ENCODE measurements around the gene CRP. TPM values are rescaled to one million over a fixed set of nuclear protein-coding genes. Genes with fewer than 3 reads are reported as not detected.

CRP gene, protein sequence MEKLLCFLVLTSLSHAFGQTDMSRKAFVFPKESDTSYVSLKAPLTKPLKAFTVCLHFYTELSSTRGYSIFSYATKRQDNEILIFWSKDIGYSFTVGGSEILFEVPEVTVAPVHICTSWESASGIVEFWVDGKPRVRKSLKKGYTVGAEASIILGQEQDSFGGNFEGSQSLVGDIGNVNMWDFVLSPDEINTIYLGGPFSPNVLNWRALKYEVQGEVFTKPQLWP
- total RNA-seq (not detected), polyA plus RNA-seq (not detected), total RNA-seq (not detected)

DNA sequence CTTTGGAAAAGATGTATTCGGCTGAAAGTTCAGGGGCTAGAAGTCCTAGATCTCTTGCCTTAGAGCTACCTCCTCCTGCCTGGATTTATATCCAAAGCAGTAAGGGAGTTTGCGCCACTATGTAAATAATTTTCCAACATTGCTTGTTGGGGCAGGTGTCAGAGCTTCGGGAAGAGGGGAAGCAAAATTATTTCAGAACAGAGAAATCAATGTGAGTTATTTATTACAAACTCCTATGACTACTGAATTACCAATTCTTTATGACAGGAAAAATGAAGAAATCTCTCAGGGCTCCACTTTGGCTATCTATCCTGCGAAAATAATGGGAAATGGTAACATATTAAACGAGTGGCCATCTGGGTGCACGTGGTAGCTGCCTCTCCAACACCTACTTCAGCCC, at the start of gene CRP:
TSS of gene CRP (minus strand) at position 61 of the 400 bp plus-strand sequence. CDS start 104 bp downstream, outside the sequence.
- H3K9me3 Mint-ChIP-seq, result peaks cover 6 to 25% (median 15%) of the 10 kb centered on the region in 11 donors
- no peak within 1 kb of the TSS for H3K4me3 Mint-ChIP-seq
- intact Hi-C loops (cut with micrococcal nuclease), result no loop called here
- POLR2A ChIA-PET, result no interaction called here
- Histone ChIP-seq H3K4me3 (ENCODE audit: low read length) (no peak within 1 kb of the TSS), H3K27ac (ENCODE audit: low read depth, low read length) (no peak within 1 kb of the TSS), H3K27me3 (ENCODE audit: control insufficient read depth in 2 of 2, insufficient read depth in 2 of 2, low read length in 2 of 2) (no peaks in the 10 kb centered on the region), H3K9me3 (ENCODE audit: control insufficient read depth in 2 of 3, low read length in 3 of 3) (peaks cover 0 to 4% (median 0%) of the 10 kb centered on the region in 3 experiments), H3K4me1 (ENCODE audit: control insufficient read depth in 2 of 2, insufficient read depth in 2 of 2, low read length in 2 of 2) (no peaks in the 10 kb centered on the region), H3K36me3 (ENCODE audit: control insufficient read depth in 2 of 3, insufficient read depth in 3 of 3, low read length in 3 of 3) (no peaks in the 10 kb centered on the region)
- peaks cover 0 to 44% (median 24%) of the 10 kb centered on the region in 5 donors for H3K27me3 Mint-ChIP-seq
- H3K36me3 Mint-ChIP-seq, result peaks cover 0 to 2% (median 0%) of the 10 kb centered on the region in 5 donors
- CTCF ChIA-PET, result no interaction called here
- no peak within 1 kb of the TSS for H3K27ac Mint-ChIP-seq
- DNase-seq, result no peak
- no peak for ATAC-seq
- no peaks in the 10 kb centered on the region for H3K4me1 Mint-ChIP-seq

DNA sequence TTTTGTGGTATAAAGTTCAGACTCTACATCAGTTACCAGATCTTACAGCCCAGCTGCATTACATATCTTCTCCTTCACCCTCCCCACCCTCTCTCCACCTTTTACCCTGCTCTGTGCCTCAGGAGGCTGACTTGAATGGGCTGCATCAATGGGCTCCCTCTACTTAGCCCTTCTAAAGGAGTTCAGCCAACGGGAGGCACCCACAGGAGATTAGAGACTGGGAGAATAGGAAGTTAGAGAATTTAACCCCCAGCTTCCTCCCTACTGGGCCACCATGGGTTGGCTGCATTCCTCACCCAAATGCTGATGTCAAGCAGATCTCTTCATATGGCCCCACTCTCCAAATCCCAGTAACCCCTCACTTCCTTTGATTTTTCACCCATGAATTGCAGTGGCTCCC, 49.3 kb upstream of the CRP start:
- Histone ChIP-seq H3K9me3 (ENCODE audit: control insufficient read depth in 2 of 3, low read length in 3 of 3) (no peaks in the 10 kb centered on the region), H3K27me3 (ENCODE audit: control insufficient read depth in 2 of 2, insufficient read depth in 2 of 2, low read length in 2 of 2) (no peaks in the 10 kb centered on the region), H3K36me3 (ENCODE audit: control insufficient read depth in 2 of 3, insufficient read depth in 3 of 3, low read length in 3 of 3) (no peaks in the 10 kb centered on the region), H3K4me3 (ENCODE audit: low read length) (no peak overlapping the region), H3K4me1 (ENCODE audit: control insufficient read depth in 2 of 2, insufficient read depth in 2 of 2, low read length in 2 of 2) (no peaks in the 10 kb centered on the region), H3K27ac (ENCODE audit: low read depth, low read length) (no peak overlapping the region)
- Mint-ChIP-seq H3K27me3 (peaks cover 0 to 28% (median 14%) of the 10 kb centered on the region in 5 donors), H3K9me3 (peaks cover 0 to 3% (median 0%) of the 10 kb centered on the region in 11 donors), H3K27ac (no peak overlapping the region), H3K4me3 (no peak overlapping the region), H3K4me1 (no peaks in the 10 kb centered on the region), H3K36me3 (no peaks in the 10 kb centered on the region)
- ChIA-PET POLR2A (no interaction called here), CTCF (interaction anchor here (0.6 kb wide), 1 partner anchor 34 kb away, joined by 3 read pairs; no protein-coding TSS in a partner anchor)
- intact Hi-C loops (cut with micrococcal nuclease), result no loop called here
- ATAC-seq (no peak), DNase-seq (no peak)

DNA sequence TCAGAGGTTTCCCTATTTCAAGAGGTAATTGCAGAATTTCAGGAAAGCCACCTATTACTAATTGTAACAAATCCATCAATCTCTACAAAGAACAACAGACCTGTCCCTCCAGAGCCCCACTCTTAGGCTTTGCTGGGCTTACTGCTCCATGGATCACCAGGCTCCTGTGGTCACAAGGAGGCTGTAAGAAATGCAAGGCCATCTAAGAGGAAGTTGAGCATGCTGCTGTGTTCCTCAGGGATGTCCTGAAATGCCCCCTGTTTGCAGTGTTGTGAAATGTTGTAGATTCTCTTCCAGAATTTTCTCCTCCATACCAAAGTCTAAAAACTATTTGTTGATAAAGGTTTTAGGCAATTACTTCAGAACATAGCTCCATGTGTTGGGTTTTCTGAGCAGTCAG, 42.0 kb upstream of the CRP start:
- no peaks in the 10 kb centered on the region for H3K36me3 Mint-ChIP-seq
- Histone ChIP-seq H3K36me3 (ENCODE audit: control insufficient read depth in 2 of 3, insufficient read depth in 3 of 3, low read length in 3 of 3) (no peaks in the 10 kb centered on the region), H3K4me1 (ENCODE audit: control insufficient read depth in 2 of 2, insufficient read depth in 2 of 2, low read length in 2 of 2) (no peaks in the 10 kb centered on the region), H3K27me3 (ENCODE audit: control insufficient read depth in 2 of 2, insufficient read depth in 2 of 2, low read length in 2 of 2) (no peaks in the 10 kb centered on the region), H3K27ac (ENCODE audit: low read depth, low read length) (no peak overlapping the region), H3K4me3 (ENCODE audit: low read length) (no peak overlapping the region), H3K9me3 (ENCODE audit: control insufficient read depth in 2 of 3, low read length in 3 of 3) (no peaks in the 10 kb centered on the region)
- DNase-seq (no peak), ATAC-seq (no peak)
- POLR2A ChIA-PET, result no interaction called here
- intact Hi-C loops (cut with micrococcal nuclease), result no loop called here
- H3K9me3 Mint-ChIP-seq, result peaks cover 0 to 3% (median 0%) of the 10 kb centered on the region in 11 donors
- peaks cover 0 to 2% (median 0%) of the 10 kb centered on the region in 7 donors for H3K4me1 Mint-ChIP-seq
- CTCF ChIA-PET, result no interaction called here
- peaks cover 0 to 10% (median 4%) of the 10 kb centered on the region in 5 donors for H3K27me3 Mint-ChIP-seq
- no peak overlapping the region for H3K27ac Mint-ChIP-seq
- no peak overlapping the region for H3K4me3 Mint-ChIP-seq

DNA sequence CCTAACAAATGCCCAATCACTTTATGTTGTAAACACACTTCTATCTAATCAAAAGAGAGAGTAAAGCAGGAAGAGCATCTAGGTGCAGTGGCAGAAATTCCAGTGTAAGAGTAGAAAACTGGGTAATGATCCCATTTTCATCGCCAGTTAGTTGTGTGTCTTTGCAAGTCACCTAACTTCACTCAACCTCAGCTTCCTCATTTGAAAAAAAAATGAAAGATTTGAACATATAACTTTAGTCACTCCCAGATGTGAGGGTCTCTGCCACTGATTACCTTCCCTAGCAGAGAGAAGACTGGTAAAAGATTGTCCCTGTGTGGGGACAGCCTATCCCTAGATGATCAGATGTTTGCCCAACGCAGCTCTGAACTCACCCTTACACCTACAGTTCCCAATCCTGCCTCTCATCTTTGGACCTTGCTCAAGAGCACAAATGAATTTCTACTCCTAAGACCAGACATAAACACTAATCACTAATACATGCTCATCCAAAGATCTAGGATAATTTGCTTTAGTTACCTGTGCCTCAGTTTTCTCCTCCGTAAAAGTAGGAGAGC, 41.1 kb upstream of the CRP start:
- H3K27ac ChIP-seq (ENCODE audit: low read depth, low read length), result no peak overlapping the region
- no peaks in the 10 kb centered on the region for H3K4me1 ChIP-seq (ENCODE audit: control insufficient read depth in 2 of 2, insufficient read depth in 2 of 2, low read length in 2 of 2)
- Mint-ChIP-seq H3K4me3 (no peak overlapping the region), H3K27me3 (peaks cover 0 to 8% (median 5%) of the 10 kb centered on the region in 5 donors), H3K9me3 (no peaks in the 10 kb centered on the region), H3K27ac (no peak overlapping the region), H3K4me1 (peaks cover 0 to 2% (median 0%) of the 10 kb centered on the region in 7 donors), H3K36me3 (no peaks in the 10 kb centered on the region)
- ChIA-PET CTCF (no interaction called here), POLR2A (no interaction called here)
- ATAC-seq (no peak), DNase-seq (no peak)
- no peaks in the 10 kb centered on the region for H3K9me3 ChIP-seq (ENCODE audit: control insufficient read depth in 2 of 3, low read length in 3 of 3)
- H3K27me3 ChIP-seq (ENCODE audit: control insufficient read depth in 2 of 2, insufficient read depth in 2 of 2, low read length in 2 of 2), result no peaks in the 10 kb centered on the region
- no peaks in the 10 kb centered on the region for H3K36me3 ChIP-seq (ENCODE audit: control insufficient read depth in 2 of 3, insufficient read depth in 3 of 3, low read length in 3 of 3)
- H3K4me3 ChIP-seq (ENCODE audit: low read length), result no peak overlapping the region
- intact Hi-C loops (cut with micrococcal nuclease), result no loop called here

DNA sequence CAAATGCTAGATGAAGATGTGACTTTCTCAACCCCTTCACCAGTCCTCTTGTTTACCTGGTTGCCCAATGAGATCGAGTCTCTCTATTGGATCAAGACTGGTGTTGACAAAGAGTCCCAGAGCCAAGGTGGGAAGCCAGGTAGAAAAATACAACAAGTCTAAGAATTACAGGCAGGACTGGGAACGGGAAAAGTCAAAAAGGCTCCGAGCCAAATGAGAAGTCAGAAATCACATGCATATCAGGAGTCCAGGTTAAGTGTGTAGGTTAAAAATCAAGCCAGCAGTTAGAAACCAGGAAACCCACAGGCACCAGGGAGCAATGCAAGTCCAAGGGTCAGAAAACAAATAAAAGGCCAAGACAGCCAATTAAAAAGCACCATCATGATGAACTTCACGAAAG, 39.0 kb upstream of the CRP start:
- H3K9me3 Mint-ChIP-seq, result no peaks in the 10 kb centered on the region
- Histone ChIP-seq H3K4me1 (ENCODE audit: control insufficient read depth in 2 of 2, insufficient read depth in 2 of 2, low read length in 2 of 2) (no peaks in the 10 kb centered on the region), H3K4me3 (ENCODE audit: low read length) (no peak overlapping the region), H3K27me3 (ENCODE audit: control insufficient read depth in 2 of 2, insufficient read depth in 2 of 2, low read length in 2 of 2) (no peaks in the 10 kb centered on the region), H3K27ac (ENCODE audit: low read depth, low read length) (no peak overlapping the region), H3K9me3 (ENCODE audit: control insufficient read depth in 2 of 3, low read length in 3 of 3) (no peaks in the 10 kb centered on the region), H3K36me3 (ENCODE audit: control insufficient read depth in 2 of 3, insufficient read depth in 3 of 3, low read length in 3 of 3) (no peaks in the 10 kb centered on the region)
- ATAC-seq, result no peak
- no peak overlapping the region for H3K27ac Mint-ChIP-seq
- H3K36me3 Mint-ChIP-seq, result no peaks in the 10 kb centered on the region
- ChIA-PET CTCF (no interaction called here), POLR2A (no interaction called here)
- H3K4me1 Mint-ChIP-seq, result peaks cover 0 to 2% (median 0%) of the 10 kb centered on the region in 7 donors
- H3K4me3 Mint-ChIP-seq, result no peak overlapping the region
- intact Hi-C loops (cut with micrococcal nuclease), result no loop called here
- peaks cover 0 to 8% (median 5%) of the 10 kb centered on the region in 5 donors for H3K27me3 Mint-ChIP-seq
- DNase-seq, result no peak

DNA sequence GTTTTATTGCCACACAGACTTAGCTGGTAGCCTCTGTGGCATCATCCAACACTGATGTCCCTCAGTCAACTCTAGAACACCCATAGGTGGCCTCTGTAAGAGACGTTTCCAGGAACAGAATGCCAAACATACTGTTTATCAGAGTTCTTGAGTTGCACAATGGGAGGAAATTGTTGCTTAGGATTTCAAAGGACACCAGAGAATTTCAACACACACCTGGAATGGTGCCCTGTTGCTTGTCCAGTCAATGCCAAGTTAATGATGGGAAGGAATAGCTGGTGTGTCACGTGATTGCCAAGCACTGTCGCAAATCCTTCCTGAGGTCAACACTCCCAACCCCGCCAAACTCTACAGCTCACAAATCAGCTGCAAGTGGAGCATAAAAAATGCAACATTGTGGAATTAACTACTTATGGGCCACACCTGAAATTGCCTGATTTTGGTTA, 37.8 kb upstream of the CRP start:
- DNase-seq (no peak), ATAC-seq (no peak)
- Mint-ChIP-seq H3K27ac (no peak overlapping the region), H3K9me3 (no peaks in the 10 kb centered on the region), H3K4me1 (peaks cover 0 to 2% (median 0%) of the 10 kb centered on the region in 7 donors), H3K4me3 (no peak overlapping the region), H3K36me3 (no peaks in the 10 kb centered on the region), H3K27me3 (peaks cover 0 to 8% (median 5%) of the 10 kb centered on the region in 5 donors)
- Histone ChIP-seq H3K27me3 (ENCODE audit: control insufficient read depth in 2 of 2, insufficient read depth in 2 of 2, low read length in 2 of 2) (no peaks in the 10 kb centered on the region), H3K4me3 (ENCODE audit: low read length) (no peak overlapping the region), H3K9me3 (ENCODE audit: control insufficient read depth in 2 of 3, low read length in 3 of 3) (no peaks in the 10 kb centered on the region), H3K36me3 (ENCODE audit: control insufficient read depth in 2 of 3, insufficient read depth in 3 of 3, low read length in 3 of 3) (no peaks in the 10 kb centered on the region), H3K4me1 (ENCODE audit: control insufficient read depth in 2 of 2, insufficient read depth in 2 of 2, low read length in 2 of 2) (no peaks in the 10 kb centered on the region), H3K27ac (ENCODE audit: low read depth, low read length) (no peak overlapping the region)
- intact Hi-C loops (cut with micrococcal nuclease), result no loop called here
- CTCF ChIA-PET, result no interaction called here
- POLR2A ChIA-PET, result no interaction called here

DNA sequence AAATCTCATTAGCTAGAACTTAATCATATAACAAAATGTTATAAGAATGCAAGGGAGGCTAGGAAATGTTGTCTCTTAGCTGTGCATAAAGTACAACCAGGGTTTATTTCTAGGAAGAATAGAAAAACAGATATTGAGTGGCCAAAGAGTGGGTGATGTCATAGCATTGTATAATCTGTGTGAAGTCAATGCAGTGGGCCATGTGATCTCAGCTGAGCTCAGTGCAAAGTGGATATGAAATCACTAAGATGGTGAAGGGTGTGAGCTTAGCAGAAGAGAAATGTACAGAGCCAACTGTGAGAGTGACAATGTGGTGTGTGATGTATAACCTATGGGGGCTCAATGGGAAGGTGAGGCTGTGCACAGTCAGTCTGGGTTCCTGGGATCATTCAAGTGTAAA, 36.6 kb upstream of the CRP start:
- H3K9me3 ChIP-seq (ENCODE audit: control insufficient read depth in 2 of 3, low read length in 3 of 3), result no peaks in the 10 kb centered on the region
- no peaks in the 10 kb centered on the region for H3K4me1 ChIP-seq (ENCODE audit: control insufficient read depth in 2 of 2, insufficient read depth in 2 of 2, low read length in 2 of 2)
- no peaks in the 10 kb centered on the region for H3K27me3 ChIP-seq (ENCODE audit: control insufficient read depth in 2 of 2, insufficient read depth in 2 of 2, low read length in 2 of 2)
- peaks cover 0 to 2% (median 0%) of the 10 kb centered on the region in 7 donors for H3K4me1 Mint-ChIP-seq
- H3K4me3 ChIP-seq (ENCODE audit: low read length), result no peak overlapping the region
- no peak overlapping the region for H3K27ac Mint-ChIP-seq
- no peaks in the 10 kb centered on the region for H3K36me3 Mint-ChIP-seq
- no peaks in the 10 kb centered on the region for H3K36me3 ChIP-seq (ENCODE audit: control insufficient read depth in 2 of 3, insufficient read depth in 3 of 3, low read length in 3 of 3)
- H3K27ac ChIP-seq (ENCODE audit: low read depth, low read length), result no peak overlapping the region
- CTCF ChIA-PET, result no interaction called here
- no peak overlapping the region for H3K4me3 Mint-ChIP-seq
- intact Hi-C loops (cut with micrococcal nuclease), result no loop called here
- DNase-seq (no peak), ATAC-seq (no peak)
- no peaks in the 10 kb centered on the region for H3K9me3 Mint-ChIP-seq
- POLR2A ChIA-PET, result no interaction called here
- H3K27me3 Mint-ChIP-seq, result peaks cover 0 to 8% (median 5%) of the 10 kb centered on the region in 5 donors

Measured in naive thymus-derived CD4-positive, alpha-beta T cell (primary cell).